Urothelium cell line (cell line): ENCODE measurements around the gene DSCAML1.

Experiments
- DNase-seq: peaks from one replicate; pipeline ENCODE4 v3.0.0; 2011; ENCODE audit warnings: low spot score, mixed read lengths
- FAIRE-seq: peaks from 2 replicates; lab custom pipeline; 2011; peaks lifted over from hg19 to GRCh38; lab: Jason Lieb, UNC

Gene DSCAML1

GRCh38 chr11:117796872-117797529 is at the start of gene DSCAML1:
TSS of gene DSCAML1 (minus strand) at chr11:117797216. CDS start at chr11:117797079, 137 bp downstream.
- DNase-seq: peak; percentile 38
- no peak for FAIRE-seq

GRCh38 chr11:117843666-117844484 is 46.9 kb upstream of the DSCAML1 start:
- DNase-seq (peak; percentile 55), FAIRE-seq (no peak)

- FAIRE-seq (no peak), DNase-seq (no peak)
Measured at GRCh38 chr11:117842131-117842941, 45.3 kb upstream of the DSCAML1 start.

GRCh38 chr11:117841551-117842031 is 44.6 kb upstream of the DSCAML1 start:
- DNase-seq: no peak
- no peak for FAIRE-seq

- DNase-seq (no peak), FAIRE-seq (no peak)
Measured at GRCh38 chr11:117840881-117841550, 44.0 kb upstream of the DSCAML1 start.

GRCh38 chr11:117839936-117840813 is 43.2 kb upstream of the DSCAML1 start:
- DNase-seq (no peak), FAIRE-seq (no peak)

- FAIRE-seq: no peak
- no peak for DNase-seq
Measured at GRCh38 chr11:117839380-117839881, 42.4 kb upstream of the DSCAML1 start.

GRCh38 chr11:117838901-117839300 is 41.9 kb upstream of the DSCAML1 start:
- FAIRE-seq (no peak), DNase-seq (no peak)

- DNase-seq (no peak), FAIRE-seq (peak; percentile 42)
Measured at GRCh38 chr11:117837791-117838190, 40.8 kb upstream of the DSCAML1 start.

- FAIRE-seq: no peak
Measured at GRCh38 chr11:117837070-117837776, 40.2 kb upstream of the DSCAML1 start.

GRCh38 chr11:117836077-117836960 is 39.3 kb upstream of the DSCAML1 start:
- DNase-seq (no peak), FAIRE-seq (no peak)

More at GRCh38 chr11:117837070-117837776, 40.2 kb upstream of the DSCAML1 start:
- no peak for DNase-seq

- FAIRE-seq: no peak
- DNase-seq: no peak
Measured at GRCh38 chr11:117835576-117835975, 38.6 kb upstream of the DSCAML1 start.

- DNase-seq (no peak), FAIRE-seq (no peak)
Measured at GRCh38 chr11:117834838-117835443, 37.9 kb upstream of the DSCAML1 start.

GRCh38 chr11:117834068-117834810 is 37.2 kb upstream of the DSCAML1 start:
- FAIRE-seq: no peak
- DNase-seq: no peak

GRCh38 chr11:117833401-117833891 is 36.4 kb upstream of the DSCAML1 start:
- no peak for FAIRE-seq

GRCh38 chr11:117832511-117832910 is 35.5 kb upstream of the DSCAML1 start:
- no peak for FAIRE-seq

More at GRCh38 chr11:117833401-117833891, 36.4 kb upstream of the DSCAML1 start:
- no peak for DNase-seq

More at GRCh38 chr11:117832511-117832910, 35.5 kb upstream of the DSCAML1 start:
- no peak for DNase-seq
